Natural killer cell (primary cell): Measurements from ENCODE around the gene HOXA10. TPM values are rescaled to one million over a fixed set of nuclear protein-coding genes. Genes with fewer than 3 reads are reported as not detected.

Experiments
- ATAC-seq, 3 donors: fragments of 150-1000 bp in 2 of 3; fragments of 200-7000 bp in 1 of 3; cut with Tn5 transposase; 1 replicate in 1 of 3; 2 replicates in 2 of 3; pipeline ENCODE4 v1.10.0; 2021; ENCODE audit warnings: mild to moderate bottlenecking in 2 of 3, moderate library complexity in 2 of 3
- DNase-seq, 2 donors: peaks; one replicate each; pipeline versions ENCODE4 v3.0.0 to v3.0.0-alpha.2; 2013 to 2021; ENCODE audit warnings: mixed read lengths in 1 of 2
- H3K27ac ChIP-seq: one replicate; pipeline ENCODE4 v1.5.1; 2013; ENCODE audit warnings: mild to moderate bottlenecking, low read length
- H3K27me3 ChIP-seq: one replicate; pipeline ENCODE4 v1.6.1; 2013; ENCODE audit warnings: low read length; ENCODE audit not compliant: control insufficient read depth, insufficient read depth
- H3K36me3 ChIP-seq: one replicate; pipeline ENCODE4 v1.6.1; 2013; ENCODE audit warnings: low read length; ENCODE audit not compliant: control insufficient read depth, insufficient read depth
- H3K4me1 ChIP-seq: one replicate; pipeline ENCODE4 v1.6.1; 2013; ENCODE audit warnings: low read length; ENCODE audit not compliant: control insufficient read depth, insufficient read depth
- H3K4me3 ChIP-seq: one replicate; pipeline ENCODE4 v1.5.1; 2013; ENCODE audit warnings: low read length
- H3K9me3 ChIP-seq: one replicate; pipeline ENCODE4 v1.6.1; 2013; ENCODE audit warnings: low read length; ENCODE audit not compliant: control insufficient read depth, insufficient read depth
- H3K27ac Mint-ChIP-seq, 2 donors: one replicate each; pipeline ENCODE4 v1.8.0; 2022; ENCODE audit warnings: mild to moderate bottlenecking in 2 of 2, mixed read lengths in 2 of 2, moderate library complexity in 1 of 2
- H3K27me3 Mint-ChIP-seq, 2 donors: one replicate each; pipeline ENCODE4 v1.8.0; 2022; ENCODE audit warnings: low read depth in 2 of 2, mixed read lengths in 2 of 2
- H3K36me3 Mint-ChIP-seq: one replicate; pipeline ENCODE4 v1.8.0; 2022; ENCODE audit warnings: mixed read lengths
- H3K4me1 Mint-ChIP-seq, 2 donors: one replicate each; pipeline ENCODE4 v1.8.0; 2022; ENCODE audit warnings: mixed read lengths in 2 of 2
- H3K4me3 Mint-ChIP-seq: one replicate; pipeline ENCODE4 v1.8.0; 2022; ENCODE audit warnings: mild to moderate bottlenecking, moderate library complexity, mixed read lengths
- H3K9me3 Mint-ChIP-seq, 2 donors: one replicate each; pipeline ENCODE4 v1.8.0; 2022; ENCODE audit warnings: mixed read lengths in 2 of 2
- CTCF ChIP-seq: fragments of 200-600 bp; IDR thresholded peaks from one replicate; pipeline ENCODE4 v1.8.0; 2022; ENCODE audit warnings: antibody characterized with exemption
- WGBS: methylation state at CpG from one replicate; pipeline ENCODE4 v1.1.7; 2013; ENCODE audit warnings: missing lambda C conversion rate; ENCODE audit not compliant: insufficient coverage; 5-methylcytosine and 5-hydroxymethylcytosine counted together
- intact Hi-C: fragments of 100-400 bp; cut with micrococcal nuclease; formaldehyde crosslinking; loops from one replicate; pipeline ENCODE4 v1.14.2; 2022
- total RNA-seq, 4 donors: library from RNA; stranded (reverse); fragments of 120-200 nt in 1 of 4; gene quantifications; one replicate each; pipeline versions ENCODE4 v1.2.3 to v1.2.4, GENCODE V29; 2013 to 2022

The HOXA10 gene
- total RNA-seq, 3 donors from 2014 or later (not counting 1 experiment from before 2014, with no cell fraction given), result 0.82 to 3.3 (median 2.2) TPM

- Mint-ChIP-seq H3K27ac (no peak overlapping the region), H3K27me3 (peaks cover 68 to 83% of the 10 kb centered on the region in 2 donors), H3K9me3 (no peaks in the 10 kb centered on the region), H3K36me3 (no peaks in the 10 kb centered on the region), H3K4me1 (peaks cover 8 to 16% of the 10 kb centered on the region in 2 donors), H3K4me3 (peak overlapping the region; percentile 21)
- H3K4me1 ChIP-seq, result peaks cover 2% of the 10 kb centered on the region
- 75% methylated on average over 4 of the region's 4 CpGs for WGBS
- H3K27me3 ChIP-seq, result peaks cover 45% of the 10 kb centered on the region
- no peak for ATAC-seq
- no peaks in the 10 kb centered on the region for H3K36me3 ChIP-seq
- H3K9me3 ChIP-seq, result no peaks in the 10 kb centered on the region
- no peak for TF ChIP-seq CTCF
- intact Hi-C loops, result no loop called here
- H3K4me3 ChIP-seq, result no peak overlapping the region
- no peak for DNase-seq
- H3K27ac ChIP-seq, result no peak overlapping the region
Measured at GRCh38 chr7:27219821-27220220, 45.7 kb upstream of the HOXA10 start.

- peaks cover 2% of the 10 kb centered on the region for H3K4me1 ChIP-seq
- no peak overlapping the region for H3K27ac ChIP-seq
- Mint-ChIP-seq H3K36me3 (no peaks in the 10 kb centered on the region), H3K9me3 (no peaks in the 10 kb centered on the region), H3K27me3 (peaks cover 70 to 82% of the 10 kb centered on the region in 2 donors), H3K4me1 (peaks cover 8 to 16% of the 10 kb centered on the region in 2 donors), H3K27ac (no peak overlapping the region), H3K4me3 (no peak overlapping the region)
- H3K27me3 ChIP-seq, result peaks cover 43% of the 10 kb centered on the region
- intact Hi-C loops, result no loop called here
- ATAC-seq (no peak), DNase-seq (no peak)
- TF ChIP-seq CTCF, result no peak
- no peaks in the 10 kb centered on the region for H3K9me3 ChIP-seq
- H3K4me3 ChIP-seq, result no peak overlapping the region
- no peaks in the 10 kb centered on the region for H3K36me3 ChIP-seq
Measured at GRCh38 chr7:27217951-27218350, 43.8 kb upstream of the HOXA10 start.

- Histone ChIP-seq H3K27ac (no peak overlapping the region), H3K4me1 (peaks cover 7% of the 10 kb centered on the region), H3K4me3 (no peak overlapping the region), H3K36me3 (no peaks in the 10 kb centered on the region), H3K9me3 (no peaks in the 10 kb centered on the region), H3K27me3 (peaks cover 44% of the 10 kb centered on the region)
- no peaks in the 10 kb centered on the region for H3K9me3 Mint-ChIP-seq
- peaks cover 4 to 13% of the 10 kb centered on the region in 2 donors for H3K4me1 Mint-ChIP-seq
- no peak for DNase-seq
- H3K36me3 Mint-ChIP-seq, result no peaks in the 10 kb centered on the region
- H3K27ac Mint-ChIP-seq, result no peak overlapping the region
- intact Hi-C loops, result no loop called here
- TF ChIP-seq CTCF, result no peak
- H3K27me3 Mint-ChIP-seq, result peaks cover 77 to 88% of the 10 kb centered on the region in 2 donors
- WGBS, result 86% methylated on average over 1 of the region's 2 CpGs
- no peak for ATAC-seq
- H3K4me3 Mint-ChIP-seq, result no peak overlapping the region
Measured at GRCh38 chr7:27215356-27215755, 41.2 kb upstream of the HOXA10 start.

GRCh38 chr7:27214239-27214950 lies 40.3 kb upstream of the HOXA10 start:
- intact Hi-C loops, result no loop called here
- Mint-ChIP-seq H3K27ac (no peak overlapping the region), H3K4me1 (peaks cover 6 to 8% of the 10 kb centered on the region in 2 donors)

More at GRCh38 chr7:27214239-27214950, 40.3 kb upstream of the HOXA10 start:
- H3K36me3 Mint-ChIP-seq, result no peaks in the 10 kb centered on the region
- peaks cover 79 to 90% of the 10 kb centered on the region in 2 donors for H3K27me3 Mint-ChIP-seq
- Histone ChIP-seq H3K4me3 (no peak overlapping the region), H3K27ac (no peak overlapping the region), H3K27me3 (peaks cover 50% of the 10 kb centered on the region), H3K36me3 (no peaks in the 10 kb centered on the region), H3K4me1 (peaks cover 9% of the 10 kb centered on the region), H3K9me3 (no peaks in the 10 kb centered on the region)
- no peak for TF ChIP-seq CTCF
- 63% methylated on average over 8 of the region's 8 CpGs for WGBS
- no peak overlapping the region for H3K4me3 Mint-ChIP-seq
- no peaks in the 10 kb centered on the region for H3K9me3 Mint-ChIP-seq
- no peak for DNase-seq
- ATAC-seq, result no peak
